OCI-LY7 (cell line): ENCODE measurements around the gene SYNPO2L. TPM values are rescaled to one million over a fixed set of nuclear protein-coding genes. Genes with fewer than 3 reads are reported as not detected.
A peak's percentile ranks its signal among the peaks of the same experiment; 100 is the strongest.
"Not testable (repeated sequence)": the region's sequence is repeated elsewhere in the genome, so short reads cannot be mapped to it uniquely, and the experiment has no call there.

Experiments used
- BruUV-seq: library from RNA; stranded (reverse); fragments of 400-500 nt; replicated peaks from 2 replicates; lab custom pipeline; 2021; lab: Mats Ljungman, UMichigan
- CTCF ChIA-PET: fragments of 300-600 bp; sonication (Branson Sonifier 250); formaldehyde crosslinking; loops from one replicate; lab custom pipeline; 2022; ENCODE audit warnings: antibody characterized with exemption; ENCODE audit not compliant: unreplicated experiment; lab: Charles Lee
- POLR2A ChIA-PET: fragments of 300-600 bp; sonication (Branson Sonifier 250); formaldehyde crosslinking; loops from one replicate; lab custom pipeline; 2022; ENCODE audit warnings: antibody characterized with exemption; lab: Charles Lee
- DNase-seq: peaks from one replicate; pipeline ENCODE4 v3.0.0-alpha.2; 2015; ENCODE audit warnings: low spot score
- H2AFZ ChIP-seq: fragments of 200-600 bp; sonication (generic), shearing (Covaris generic); 2 replicates; pipeline ENCODE4 v1.6.1; 2014; ENCODE audit warnings: mild to moderate bottlenecking, antibody characterized with exemption, low read length, moderate library complexity
- H3K27ac ChIP-seq: fragments of 200-600 bp; sonication (generic); 2 replicates; pipeline ENCODE4 v1.5.1; 2014; ENCODE audit warnings: mixed run types, low read depth, mild to moderate bottlenecking, moderate library complexity, low read length, inconsistent platforms; ENCODE audit not compliant: poor library complexity, severe bottlenecking
- H3K36me3 ChIP-seq: fragments of 200-600 bp; sonication (generic); 2 replicates; pipeline ENCODE4 v1.6.1; 2014; ENCODE audit warnings: mild to moderate bottlenecking, antibody characterized with exemption, low read length, moderate library complexity, mixed read lengths; ENCODE audit not compliant: insufficient read depth
- H3K4me1 ChIP-seq: fragments of 200-600 bp; sonication (generic); 2 replicates; pipeline ENCODE4 v1.5.1; 2014; ENCODE audit warnings: mild to moderate bottlenecking, low read length; ENCODE audit not compliant: insufficient read depth, poor library complexity, severe bottlenecking
- H3K4me2 ChIP-seq: fragments of 200-600 bp; sonication (generic); 2 replicates; pipeline ENCODE4 v1.6.1; 2014; ENCODE audit warnings: mild to moderate bottlenecking, low read length
- H3K4me3 ChIP-seq: fragments of 200-600 bp; sonication (generic); 2 replicates; pipeline ENCODE4 v1.5.1; 2014; ENCODE audit warnings: mild to moderate bottlenecking, low read depth, low read length; ENCODE audit not compliant: poor library complexity, severe bottlenecking
- H3K79me2 ChIP-seq: fragments of 200-600 bp; sonication (generic); 2 replicates; pipeline ENCODE4 v1.6.1; 2016; ENCODE audit warnings: low read depth, mild to moderate bottlenecking, low read length, moderate library complexity, mixed read lengths; ENCODE audit not compliant: insufficient read depth
- H3K9me2 ChIP-seq: fragments of 200-600 bp; sonication (generic); 2 replicates; pipeline ENCODE4 v1.6.1; 2016; ENCODE audit warnings: mild to moderate bottlenecking, low read length, mixed read lengths; ENCODE audit not compliant: insufficient read depth
- H3K9me3 ChIP-seq: fragments of 200-600 bp; sonication (generic); 2 replicates; pipeline ENCODE4 v1.6.1; 2014; ENCODE audit warnings: mild to moderate bottlenecking, mixed run types, low read length, mixed read lengths
- H4K20me1 ChIP-seq: fragments of 200-600 bp; sonication (generic); 2 replicates; pipeline ENCODE4 v1.6.1; 2014; ENCODE audit warnings: mild to moderate bottlenecking, antibody characterized with exemption, low read length, moderate library complexity, mixed read lengths; ENCODE audit not compliant: insufficient read depth
- CTCF ChIP-seq: fragments of 200-600 bp; sonication (generic); conservative IDR thresholded peaks from 2 replicates; pipeline ENCODE4 v1.5.1; 2014; ENCODE audit warnings: mild to moderate bottlenecking, antibody characterized with exemption, low read length, moderate library complexity, mixed read lengths
- EZH2phosphoT487 ChIP-seq: fragments of 200-600 bp; sonication (generic); IDR thresholded peaks from 2 replicates; pipeline ENCODE4 v1.6.1; 2018; ENCODE audit warnings: low read depth, borderline replicate concordance, mild to moderate bottlenecking, mixed run types, antibody characterized with exemption, low read length, moderate library complexity, mixed read lengths
- intact Hi-C: fragments of 100-400 bp; cut with micrococcal nuclease; formaldehyde crosslinking; loops from one replicate; pipeline ENCODE4 v1.10.0; 2022; ENCODE audit not compliant: unreplicated experiment
- total RNA-seq, 2 experiments: library from RNA; depleted of rRNA in 1 of 2; stranded (reverse); fragments of >200 nt in 1 of 2; shearing (Covaris generic) in 1 of 2; gene quantifications; 2 replicates each; pipeline ENCODE4 v1.2.3, GENCODE V29; 2014 to 2022

Gene SYNPO2L
- total RNA-seq, 2 experiments from 2014 or later, result not detected

GRCh38 chr10:73625884-73626752 is 29.7 kb downstream of the SYNPO2L start:
- peak overlapping the region; percentile 66 for H2AFZ ChIP-seq
- H4K20me1 ChIP-seq, result no peaks in the 10 kb centered on the region
- TSS peak; percentile 95 for BruUV-seq
- peak overlapping the region; percentile 28 for H3K27ac ChIP-seq
- ChIA-PET CTCF (interaction anchor here (0.6 to 1.0 kb wide), 2 partner anchors 113 to 201 kb away, joined by 3 read pairs; no protein-coding TSS in a partner anchor), POLR2A (interaction anchor here (0.6 to 1.3 kb wide), 6 partner anchors 9 to 1547 kb away, joined by 3 to 8 read pairs (median 4); no protein-coding TSS in a partner anchor)
- peaks cover 15% of the 10 kb centered on the region; the same call in 1 of the 2 replicates for H3K79me2 ChIP-seq
- peak overlapping the region; percentile 76 for H3K4me3 ChIP-seq
- intact Hi-C loops, result loop anchor here (1.0 to 2.0 kb wide), 2 partner anchors 379 to 529 kb away; partner anchors contain the start of genes DNAJC9 and P4HA1
- peak overlapping the region; percentile 91 for H3K4me2 ChIP-seq
- DNase-seq, result peak; percentile 98
- peaks cover 17% of the 10 kb centered on the region for H3K4me1 ChIP-seq
- no peaks in the 10 kb centered on the region for H3K9me2 ChIP-seq
- H3K36me3 ChIP-seq, result no peaks in the 10 kb centered on the region
- H3K9me3 ChIP-seq, result no peaks in the 10 kb centered on the region
- TF ChIP-seq EZH2phosphoT487, result no peak
- TF ChIP-seq CTCF, result no peak

- Histone ChIP-seq H3K4me1 (peaks cover 17% of the 10 kb centered on the region), H3K36me3 (no peaks in the 10 kb centered on the region), H2AFZ (peak overlapping the region; percentile 66), H3K9me2 (no peaks in the 10 kb centered on the region), H3K79me2 (peaks cover 15% of the 10 kb centered on the region; the same call in 1 of the 2 replicates), H4K20me1 (no peaks in the 10 kb centered on the region), H3K27ac (peak overlapping the region; percentile 32), H3K4me3 (peak overlapping the region; percentile 76), H3K4me2 (peak overlapping the region; percentile 84), H3K9me3 (no peaks in the 10 kb centered on the region)
- ChIA-PET CTCF (interaction anchor here (0.6 to 1.0 kb wide), 2 partner anchors 113 to 200 kb away, joined by 3 read pairs; no protein-coding TSS in a partner anchor), POLR2A (interaction anchor here (0.6 to 1.3 kb wide), 8 partner anchors 10 to 1546 kb away, joined by 3 to 9 read pairs (median 4); partner anchors contain the start of gene DNAJC9)
- TF ChIP-seq EZH2phosphoT487, result no peak
- no TSS peak for BruUV-seq
- DNase-seq, result peak; percentile 41
- intact Hi-C loops, result no loop called here
Measured at GRCh38 chr10:73625004-73625883, 30.6 kb downstream of the SYNPO2L start.

GRCh38 chr10:73623056-73623455 is 32.8 kb downstream of the SYNPO2L start:
- no peaks in the 10 kb centered on the region for H3K9me3 ChIP-seq
- H2AFZ ChIP-seq, result no peak overlapping the region
- CTCF ChIA-PET, result no interaction called here
- intact Hi-C loops, result no loop called here
- H3K36me3 ChIP-seq, result no peaks in the 10 kb centered on the region
- no peak overlapping the region for H3K4me3 ChIP-seq
- H3K27ac ChIP-seq, result no peak overlapping the region
- no peak overlapping the region for H3K4me2 ChIP-seq
- peaks cover 17% of the 10 kb centered on the region for H3K4me1 ChIP-seq
- BruUV-seq, result no TSS peak
- TF ChIP-seq CTCF (no peak), EZH2phosphoT487 (no peak)
- no peak for DNase-seq
- peaks cover 15% of the 10 kb centered on the region; the same call in 1 of the 2 replicates for H3K79me2 ChIP-seq
- POLR2A ChIA-PET, result no interaction called here
- H4K20me1 ChIP-seq, result no peaks in the 10 kb centered on the region
- no peaks in the 10 kb centered on the region for H3K9me2 ChIP-seq

- H3K4me2 ChIP-seq, H3K36me3 ChIP-seq, H4K20me1 ChIP-seq, intact Hi-C loops, H3K79me2 ChIP-seq, H2AFZ ChIP-seq, H3K9me3 ChIP-seq, H3K4me1 ChIP-seq, CTCF ChIA-PET, H3K27ac ChIP-seq, H3K9me2 ChIP-seq, BruUV-seq, DNase-seq, H3K4me3 ChIP-seq: not testable (repeated sequence)
- POLR2A ChIA-PET, result interaction anchor here (0.6 kb wide), 1 partner anchor 434 kb away, joined by 5 read pairs; no protein-coding TSS in a partner anchor
Measured at GRCh38 chr10:73620974-73621373, 34.9 kb downstream of the SYNPO2L start.
